Medulla oblongata (tissue), 1 donor: ENCODE measurements around the gene ACOX3.
A peak's percentile ranks its signal among the peaks of the same experiment; 100 is the strongest.

ENCODE experiments used
- DNase-seq: peaks from one replicate; pipeline ENCODE4 v3.0.0-alpha.2; 2015; ENCODE audit errors: extremely low spot score

ACOX3 gene

DNA sequence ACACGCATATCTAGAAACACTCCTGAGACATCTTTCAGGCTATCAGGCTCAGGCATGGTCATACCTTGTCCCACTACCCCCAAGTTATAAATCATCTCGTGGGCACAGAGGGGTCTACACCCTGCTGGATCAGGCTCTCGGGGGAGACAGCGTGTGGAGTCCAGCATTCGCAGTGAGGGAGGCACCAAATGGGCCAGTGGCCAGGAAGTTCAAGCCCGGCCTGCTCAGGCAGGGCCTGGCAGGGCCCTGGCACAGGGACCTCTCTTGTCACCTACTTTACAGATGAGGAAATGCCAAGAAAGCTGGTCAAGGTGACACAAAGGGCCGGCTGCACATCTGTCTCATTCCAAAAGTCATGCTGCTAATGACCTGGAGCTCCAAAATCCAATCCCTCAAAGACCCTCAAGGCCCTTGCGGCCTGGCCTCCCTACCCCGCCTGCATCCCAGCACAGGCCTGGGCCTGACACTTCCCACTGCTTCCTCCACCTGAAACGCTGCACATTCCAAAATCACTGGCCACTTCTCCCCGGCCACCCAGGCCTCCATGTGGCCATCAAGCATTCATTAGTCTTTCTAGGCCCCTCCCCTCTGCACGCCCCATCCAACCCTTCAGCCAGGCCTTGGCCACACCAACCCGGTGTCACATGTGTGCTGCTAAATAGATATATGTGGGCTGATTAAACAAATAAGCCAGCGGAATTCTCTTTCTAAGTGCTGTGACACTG is 35.6 kb downstream of the ACOX3 start:
- no peak for DNase-seq

DNA sequence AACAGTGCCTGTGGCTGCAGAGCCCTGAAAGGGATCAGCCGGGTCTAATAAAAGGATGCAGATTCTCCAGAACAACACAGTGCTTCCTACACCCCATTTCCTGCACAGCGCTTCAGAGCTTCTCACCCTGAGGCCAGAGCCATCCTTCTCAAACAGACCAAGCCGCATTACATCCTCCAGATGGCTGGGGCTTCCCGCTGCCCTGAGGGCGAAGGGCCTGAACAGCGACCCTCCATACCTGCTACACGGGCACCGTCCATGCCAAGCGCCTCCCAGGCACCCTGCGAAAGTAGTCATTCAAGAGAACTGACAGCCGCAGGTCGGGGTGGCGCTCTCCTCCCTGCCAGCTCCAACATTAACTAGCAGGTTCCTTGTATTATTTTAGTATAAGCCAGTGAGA is 36.5 kb downstream of the ACOX3 start:
- DNase-seq, result no peak

DNA sequence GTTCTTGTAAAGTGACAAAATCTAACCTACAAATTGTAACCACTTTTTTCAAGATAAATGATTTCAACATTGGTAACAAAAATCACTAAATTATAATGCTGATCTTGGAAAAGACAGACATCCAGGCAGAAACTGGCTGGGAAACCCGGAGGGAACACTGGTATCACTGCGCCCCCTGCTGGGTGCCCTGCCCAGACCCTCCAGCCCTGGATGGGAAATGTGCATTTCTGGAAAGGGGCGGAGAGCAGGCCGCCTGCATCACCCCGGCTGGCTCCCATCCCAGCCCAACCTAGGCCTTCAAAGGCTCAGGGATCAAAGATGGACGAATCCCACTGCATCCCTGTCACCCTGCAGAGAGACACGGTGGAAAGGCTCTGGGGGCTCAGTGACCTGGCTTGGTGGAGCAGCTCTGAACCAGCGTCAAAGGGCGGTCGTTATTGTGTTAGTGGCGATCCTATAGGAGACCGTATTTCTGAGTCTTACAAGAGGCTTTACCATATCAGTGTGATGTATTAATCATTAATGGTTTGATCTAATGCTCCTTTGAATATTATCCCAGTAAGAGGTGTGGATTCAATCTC is 37.3 kb downstream of the ACOX3 start:
- DNase-seq, result peak; percentile 86

DNA sequence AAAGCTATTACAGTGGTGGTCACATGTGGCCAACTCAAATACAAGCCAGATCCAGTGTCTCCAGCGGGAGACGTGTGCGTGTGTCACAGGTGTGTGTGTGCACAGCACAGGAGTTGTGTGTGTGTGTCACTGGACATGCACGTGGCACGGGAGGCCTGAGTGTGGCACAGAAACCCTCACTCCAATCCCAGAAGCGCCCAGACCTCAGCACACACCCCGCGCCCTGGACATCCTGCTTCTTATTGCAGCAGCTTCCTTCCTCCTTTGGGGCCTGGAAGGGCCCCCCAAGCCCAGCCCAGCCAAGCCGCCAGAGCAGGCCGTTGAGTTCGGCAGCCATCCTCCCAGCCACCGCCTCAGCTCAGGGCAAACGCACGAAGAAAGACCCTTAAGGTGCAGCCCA is 37.9 kb downstream of the ACOX3 start:
- peak; percentile 27 for DNase-seq

DNA sequence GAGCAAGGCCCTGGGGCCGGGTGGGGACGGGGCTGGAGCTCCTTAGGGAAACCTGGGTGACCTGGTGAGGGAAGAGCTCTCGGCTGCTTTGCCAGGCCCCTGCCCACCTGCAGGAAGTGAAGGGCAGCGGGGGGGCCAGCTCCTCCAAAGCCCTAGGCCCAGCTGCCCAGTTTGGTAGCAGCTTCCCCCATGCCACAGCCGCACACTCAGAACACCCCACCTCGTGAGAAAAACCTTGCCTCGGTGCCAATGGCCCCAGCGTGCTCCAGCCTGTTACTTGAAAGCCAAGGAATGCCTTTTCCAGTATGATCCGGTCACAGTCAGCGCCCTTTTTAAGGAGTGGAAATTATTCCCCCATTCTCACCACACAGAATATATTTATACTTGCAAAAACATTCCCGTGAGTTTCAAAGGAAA is 38.3 kb downstream of the ACOX3 start:
- peak; percentile 33 for DNase-seq

DNA sequence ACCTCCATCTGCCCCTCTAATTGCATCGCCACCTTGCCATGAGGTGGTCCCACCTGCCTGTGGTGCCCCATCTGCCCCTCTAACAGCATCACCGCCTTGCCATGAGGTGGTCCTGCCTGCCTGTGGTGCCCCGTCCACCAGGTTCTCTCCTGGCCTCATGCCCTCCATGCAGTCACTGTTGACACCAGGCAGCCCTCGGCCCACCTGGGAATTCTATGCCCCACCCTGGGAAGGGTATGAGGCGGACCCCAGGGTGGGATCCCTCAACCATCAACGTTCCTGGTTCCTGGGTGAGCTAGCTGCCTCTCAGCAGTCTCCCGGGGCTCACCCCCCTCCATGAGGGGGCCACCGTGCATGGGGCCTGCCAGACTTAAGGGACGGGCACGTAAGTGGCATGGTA is 38.9 kb downstream of the ACOX3 start:
- no peak for DNase-seq

DNA sequence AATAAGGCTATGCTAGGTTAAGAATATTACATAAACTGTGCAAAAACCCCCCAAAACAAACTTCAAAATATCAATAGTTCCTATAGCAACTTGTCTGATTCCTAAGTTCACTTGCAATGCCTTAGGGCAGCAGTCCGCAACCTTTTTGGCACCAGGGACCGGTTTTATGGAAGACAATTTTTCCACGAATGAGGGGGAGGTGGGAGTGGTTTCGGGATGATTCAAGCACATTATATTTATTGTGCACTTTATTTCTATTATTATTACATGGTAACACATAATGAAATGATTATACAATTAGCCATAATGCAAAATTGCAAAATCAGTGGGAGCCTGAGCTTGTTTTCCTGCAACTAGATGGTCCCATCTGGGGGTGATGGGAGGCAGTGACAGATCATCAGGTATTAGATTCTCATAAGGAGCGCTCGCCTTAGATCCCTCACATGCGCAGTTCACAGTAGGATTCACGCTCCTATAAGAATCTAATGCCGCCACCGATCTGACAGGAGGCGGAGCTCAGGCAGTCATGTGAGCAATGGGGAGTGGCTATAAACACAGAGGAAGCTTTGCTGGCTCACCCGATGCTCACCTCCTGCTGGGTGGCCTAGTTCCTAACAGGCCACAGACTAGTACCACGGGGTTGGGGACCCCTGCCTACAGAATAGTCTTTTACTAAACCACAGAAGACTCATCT is 39.7 kb downstream of the ACOX3 start:
- no peak for DNase-seq

DNA sequence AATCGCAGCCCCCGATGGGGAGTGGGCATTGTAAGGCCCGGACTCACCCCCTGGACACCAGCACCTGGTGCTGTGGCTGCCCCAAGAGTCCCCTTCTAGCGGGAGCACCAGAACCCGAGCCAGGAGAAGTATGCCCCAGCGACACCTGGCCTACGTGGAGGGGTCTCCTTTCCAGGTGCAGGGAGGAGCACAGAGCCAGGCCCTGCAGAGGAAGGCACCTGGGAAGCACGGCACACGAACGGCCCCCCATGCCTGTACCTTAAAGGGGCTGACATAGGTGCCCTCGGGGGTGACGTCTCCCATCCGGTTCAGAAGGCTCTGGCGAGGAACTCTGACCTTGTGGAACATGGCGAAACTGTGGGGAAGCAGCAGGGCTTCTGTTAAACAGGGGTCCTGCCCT is 41.2 kb downstream of the ACOX3 start:
- DNase-seq, result no peak

DNA sequence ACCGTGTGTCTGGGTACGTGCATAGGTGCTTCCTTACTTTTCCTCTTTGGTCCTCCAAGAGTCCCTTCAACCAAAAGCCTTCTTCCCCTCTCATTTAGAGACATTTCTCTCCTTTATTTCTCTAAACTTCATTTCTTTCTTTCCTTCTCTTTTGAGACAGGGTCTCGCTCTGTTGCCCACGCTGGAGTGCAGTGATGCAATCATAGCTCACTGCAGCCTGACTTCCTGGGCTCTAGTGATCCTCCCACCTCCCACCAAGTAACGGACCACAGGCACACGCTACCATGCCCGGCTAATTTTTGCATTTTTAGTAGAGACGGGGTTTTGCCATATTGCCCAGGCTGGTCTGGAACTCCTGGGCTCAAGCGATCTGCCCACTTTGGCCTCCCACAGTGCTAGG is 42.2 kb downstream of the ACOX3 start:
- no peak for DNase-seq

DNA sequence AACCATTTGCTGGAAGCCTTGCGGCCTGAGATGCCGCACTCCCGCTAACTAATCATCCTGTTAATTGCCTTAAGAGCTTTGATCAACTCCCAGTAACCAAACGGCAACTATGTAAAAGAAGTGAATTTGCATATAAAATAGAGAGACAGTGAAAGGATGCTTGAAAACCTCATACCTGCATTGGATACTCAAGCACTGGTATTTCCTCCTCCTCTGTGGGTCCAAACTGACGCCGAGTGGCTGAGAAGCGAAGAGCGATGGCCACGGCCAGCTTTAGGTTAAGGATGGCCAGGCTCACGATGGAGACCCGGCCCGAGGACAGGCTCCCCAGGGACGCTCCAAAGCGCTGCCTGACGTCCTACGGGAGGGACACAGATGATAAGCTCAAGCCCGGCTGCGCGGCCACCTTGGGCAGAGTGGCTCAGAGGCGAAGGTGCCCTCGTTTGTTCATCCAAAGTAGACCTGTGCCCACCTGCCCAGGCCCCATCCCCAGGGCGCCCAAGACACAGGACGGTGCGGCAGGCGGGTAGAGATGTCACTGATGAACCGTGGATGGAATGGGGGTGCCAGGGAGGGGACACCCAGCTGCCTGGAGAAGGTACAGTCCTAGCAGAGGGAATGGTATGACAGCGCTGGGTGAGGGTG is 43.6 kb downstream of the ACOX3 start:
- no peak for DNase-seq

DNA sequence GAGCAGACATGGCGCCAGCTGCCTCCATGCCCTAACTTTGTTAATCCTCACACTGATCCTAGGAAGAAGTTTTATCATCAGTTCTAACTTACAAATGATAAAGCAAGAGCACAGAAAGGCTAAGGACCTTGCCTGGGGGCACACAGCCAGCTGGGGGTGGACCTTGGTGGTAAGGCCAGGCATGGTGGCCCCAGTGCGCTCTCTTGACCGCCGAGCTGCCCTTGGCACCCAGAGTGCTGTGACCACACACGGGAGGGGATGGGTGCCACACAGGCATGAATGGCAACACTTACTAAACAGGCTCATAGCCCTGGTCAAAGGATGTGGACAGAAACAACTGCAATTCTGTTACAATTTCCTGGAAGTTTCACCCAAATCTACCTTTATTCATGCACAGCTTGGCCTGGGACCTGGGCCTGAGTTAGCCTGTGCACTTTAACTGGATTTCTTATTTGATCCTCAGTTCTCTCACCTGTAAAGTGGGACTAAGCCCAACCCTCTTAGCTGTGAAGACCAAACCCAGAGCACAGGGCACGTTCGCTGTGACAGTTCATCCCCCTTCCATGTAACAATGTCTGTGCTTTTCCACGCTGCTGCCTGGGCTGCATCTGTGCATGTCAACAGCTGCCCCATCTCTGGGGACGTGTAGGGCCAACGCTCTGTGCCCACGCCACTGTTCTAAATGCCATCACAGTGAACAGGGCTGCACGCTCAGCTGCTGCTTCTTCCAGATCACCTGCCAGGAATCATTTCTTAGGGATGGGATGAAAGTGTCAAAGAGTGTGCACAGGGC is 44.8 kb downstream of the ACOX3 start:
- no peak for DNase-seq

DNA sequence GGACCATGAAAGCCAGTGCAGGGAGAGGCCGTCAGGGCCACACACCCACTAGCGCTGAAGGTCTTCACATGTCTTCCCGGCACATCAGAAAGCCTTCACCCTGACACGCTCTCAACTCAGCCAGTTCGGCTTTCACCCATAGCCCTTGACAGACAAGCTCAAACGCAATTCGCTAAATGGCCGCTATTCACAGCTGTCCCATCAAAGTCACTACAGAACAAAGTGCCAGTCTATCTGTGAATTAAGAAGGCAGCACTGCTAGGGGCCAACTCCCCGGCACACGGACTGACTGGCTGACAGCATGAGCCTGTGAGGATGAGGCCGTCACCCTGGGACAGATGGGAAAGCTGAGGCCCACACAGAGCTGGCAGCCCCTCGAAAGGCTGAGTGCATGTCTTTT is 45.7 kb downstream of the ACOX3 start:
- DNase-seq, result peak; percentile 81

DNA sequence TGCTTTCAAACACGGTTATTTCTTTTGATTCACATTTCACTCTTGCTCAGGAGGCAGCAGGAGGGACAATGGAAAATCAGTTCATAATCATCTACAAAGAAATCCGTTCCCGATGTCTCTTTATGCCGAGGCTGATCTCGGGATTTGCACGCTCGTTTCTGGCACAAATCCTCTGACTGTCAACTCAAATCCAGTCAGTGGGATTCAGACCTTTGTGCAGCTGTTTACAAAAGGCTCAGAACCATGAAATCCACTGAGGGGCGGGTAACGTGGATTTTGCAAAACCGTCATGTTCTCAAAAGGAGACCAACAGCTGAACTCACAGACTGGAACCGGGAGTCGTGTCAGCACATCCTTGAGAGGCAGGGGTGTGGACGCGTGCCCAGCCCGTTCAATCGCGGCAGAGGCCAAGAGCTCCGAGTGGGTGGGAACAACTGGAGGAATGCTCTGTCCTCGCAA is 46.4 kb downstream of the ACOX3 start:
- peak; percentile 65 for DNase-seq

DNA sequence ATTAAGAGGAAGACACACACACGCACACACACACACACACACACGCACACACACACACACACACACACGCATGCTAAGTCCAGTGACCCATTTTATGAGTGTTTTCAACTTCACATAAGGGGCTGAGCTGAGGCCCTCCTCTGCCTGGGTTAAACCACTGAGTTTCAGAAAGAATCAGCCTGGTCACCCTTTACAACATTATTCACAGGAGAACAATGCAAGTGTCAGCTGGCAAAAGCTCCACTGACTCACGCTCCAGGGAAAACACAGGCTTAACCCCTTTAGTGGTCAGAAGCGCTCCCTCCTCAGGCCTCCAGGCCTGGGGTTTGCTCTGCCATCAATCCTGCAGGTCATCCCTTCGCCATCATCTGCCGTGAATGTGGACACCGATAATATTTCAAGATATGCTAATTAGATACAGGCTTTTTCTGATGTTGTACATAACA is 46.9 kb downstream of the ACOX3 start:
- DNase-seq, result peak; percentile 90

DNA sequence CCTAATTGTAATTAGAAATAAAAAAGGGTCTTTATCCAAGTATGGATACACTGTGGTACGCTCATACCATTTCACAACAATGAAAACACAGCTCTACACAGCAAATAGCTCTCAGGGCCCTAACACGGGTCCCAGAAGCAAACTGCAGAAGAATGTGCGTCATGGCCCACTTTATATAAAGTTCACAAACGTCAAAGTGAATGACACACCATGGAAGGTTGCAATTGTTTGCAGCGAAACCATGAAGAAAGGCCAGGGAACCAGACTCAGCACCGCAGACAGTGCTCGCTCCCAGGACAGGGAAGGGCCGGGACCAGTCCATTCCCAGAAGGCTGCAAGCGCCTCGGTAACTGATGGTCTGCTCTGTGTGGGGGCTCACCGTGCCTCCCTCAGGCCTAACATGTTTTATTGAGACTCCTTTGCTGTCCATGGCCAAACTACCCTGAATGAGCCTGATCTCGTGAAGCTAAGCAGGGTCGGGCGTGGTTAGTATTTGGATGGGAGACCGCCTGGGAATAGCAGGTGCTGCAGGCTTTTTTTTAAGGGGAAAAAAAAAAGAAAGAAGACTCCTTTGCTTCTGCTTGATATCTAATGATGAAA is 47.8 kb downstream of the ACOX3 start:
- DNase-seq, result no peak

DNA sequence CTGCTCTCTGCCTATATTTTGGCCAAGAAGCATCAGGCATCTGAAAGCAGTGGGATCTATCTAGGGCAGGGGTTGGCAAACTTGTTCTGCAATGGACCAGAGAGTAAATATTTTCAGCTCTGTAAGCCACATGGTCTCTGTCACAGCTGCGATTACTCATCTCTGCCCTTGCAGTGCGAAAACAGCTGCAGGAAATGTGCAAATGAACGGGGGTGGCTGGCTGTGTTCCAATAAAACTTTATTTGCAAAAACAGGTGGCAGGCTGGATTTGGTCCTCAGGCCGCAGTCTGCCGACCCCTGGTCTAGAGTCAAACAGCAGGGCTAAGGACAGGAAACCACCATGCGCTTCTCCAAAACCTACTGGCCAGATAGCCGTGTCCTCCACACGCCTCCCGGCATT is 48.6 kb downstream of the ACOX3 start:
- peak; percentile 40 for DNase-seq

DNA sequence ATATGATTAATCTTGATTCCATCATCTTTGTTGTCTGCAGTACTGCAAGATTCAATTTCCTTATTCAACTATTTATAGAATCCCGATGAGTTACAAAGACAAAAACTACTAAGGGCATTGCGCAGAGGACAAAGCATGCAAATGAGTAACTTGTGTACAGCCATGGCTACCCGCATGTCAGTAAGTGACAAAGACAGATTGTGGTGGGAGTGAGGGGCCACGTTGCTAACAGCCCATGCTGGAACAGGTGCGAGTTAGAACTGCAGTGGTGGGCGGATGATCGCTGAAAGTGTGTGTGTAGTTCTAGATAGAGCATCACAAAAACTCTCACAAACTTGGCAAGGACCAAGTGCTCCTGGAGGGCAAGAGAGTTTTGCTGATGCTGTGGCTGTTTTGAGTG is 49.5 kb downstream of the ACOX3 start:
- DNase-seq, result no peak

DNA sequence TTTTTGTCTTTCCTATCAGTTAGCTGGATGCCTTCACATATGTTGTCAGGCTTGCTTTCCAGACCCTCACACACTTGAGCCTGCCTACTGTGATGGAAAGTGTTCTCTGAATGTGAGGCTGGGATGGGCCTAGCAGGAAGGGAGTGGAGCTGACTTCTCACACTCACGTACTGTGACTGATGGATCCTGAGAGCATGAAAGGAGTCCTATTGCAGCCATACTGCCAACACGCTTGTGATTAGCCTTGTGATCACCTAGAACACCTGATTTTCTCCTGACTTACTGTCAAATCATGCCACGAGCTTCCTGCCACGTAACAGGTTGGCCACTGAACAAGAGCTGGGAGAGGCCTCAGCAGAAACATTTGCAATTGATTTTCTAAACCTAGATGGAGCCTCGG is 49.9 kb downstream of the ACOX3 start:
- DNase-seq, result no peak

DNA sequence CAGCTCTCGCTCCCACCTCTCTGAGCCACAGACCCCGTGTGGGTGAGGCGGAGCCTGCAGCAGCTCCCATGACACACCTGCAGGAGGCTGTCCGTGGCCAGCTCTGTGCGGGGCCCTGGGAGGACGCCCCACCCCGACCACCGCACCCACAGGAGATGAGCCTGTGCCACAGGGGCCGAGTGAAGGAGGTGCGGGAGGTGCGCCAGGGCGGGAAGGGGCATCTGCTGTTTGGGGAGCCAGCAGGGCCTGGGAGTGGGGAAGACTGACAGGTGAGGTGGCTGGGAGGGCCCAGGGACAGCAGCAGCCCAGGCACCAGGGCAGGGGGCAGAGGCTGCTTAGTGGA is 52.0 kb downstream of the ACOX3 start:
- DNase-seq, result no peak

DNA sequence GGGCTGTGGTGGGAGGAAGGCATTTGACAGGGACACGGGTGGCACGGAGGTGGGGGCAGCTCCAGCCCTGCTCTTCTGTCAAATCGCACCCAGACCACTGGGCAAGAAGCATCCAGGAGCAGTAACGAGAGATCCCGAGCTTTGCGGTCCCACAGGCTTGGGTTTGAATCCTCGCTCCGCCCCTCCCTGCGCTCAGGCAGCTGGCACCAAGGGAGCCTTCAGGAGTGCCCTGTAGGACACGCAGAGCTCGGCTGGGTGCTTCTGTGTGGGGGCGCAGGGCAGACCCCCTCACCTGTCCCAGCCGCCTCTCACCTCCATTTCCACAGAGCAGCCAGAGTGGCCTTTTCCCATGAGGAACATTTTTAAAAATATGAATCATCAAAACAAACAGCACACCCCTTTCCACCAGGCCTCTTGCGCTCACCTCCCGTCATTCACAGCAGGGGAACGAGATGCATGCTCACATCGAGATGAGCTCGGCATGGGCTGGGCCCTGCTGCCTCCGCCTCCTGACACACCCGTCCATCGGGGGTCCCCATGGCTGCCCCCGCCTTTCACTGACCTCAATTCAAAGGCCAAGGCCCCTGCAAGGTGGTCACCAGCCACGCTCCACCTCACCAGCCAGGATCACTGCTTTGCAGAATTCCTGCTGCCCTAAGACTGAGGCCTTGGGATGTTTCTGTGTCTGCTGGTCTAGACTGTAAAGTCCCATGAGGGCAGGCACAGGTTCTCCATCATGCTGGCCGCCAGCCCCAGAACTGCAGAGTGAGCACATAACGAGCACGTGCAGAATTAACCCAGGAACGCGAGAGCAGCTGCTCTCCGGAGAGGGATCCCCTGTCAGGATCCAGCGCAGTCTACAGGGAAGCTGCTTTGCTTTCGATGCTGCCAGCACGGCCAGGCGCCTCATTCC is 52.7 kb downstream of the ACOX3 start:
- DNase-seq, result no peak
